Stimulated activated CD8-positive, alpha-beta memory T cell treated with anti-CD3 and anti-CD28 coated beads, Interleukin-7, amount 100 ng/mL, for 4 hours (primary cell): ENCODE data around the gene JMJD1C.
"Not testable (repeated sequence)": the region's sequence is repeated elsewhere in the genome, so short reads cannot be mapped to it uniquely, and the experiment has no call there.

Experiments
- DNase-seq, 2 donors: peaks; one replicate each; pipeline ENCODE4 v3.0.0-alpha.2; 2020; ENCODE audit warnings: low read depth in 2 of 2

Gene JMJD1C

GRCh38 chr10:63409465-63410027, 56.2 kb downstream of the JMJD1C start:
- DNase-seq, result no peak

- no peak for DNase-seq
Observed at GRCh38 chr10:63407136-63407662, 58.6 kb downstream of the JMJD1C start.

DNA sequence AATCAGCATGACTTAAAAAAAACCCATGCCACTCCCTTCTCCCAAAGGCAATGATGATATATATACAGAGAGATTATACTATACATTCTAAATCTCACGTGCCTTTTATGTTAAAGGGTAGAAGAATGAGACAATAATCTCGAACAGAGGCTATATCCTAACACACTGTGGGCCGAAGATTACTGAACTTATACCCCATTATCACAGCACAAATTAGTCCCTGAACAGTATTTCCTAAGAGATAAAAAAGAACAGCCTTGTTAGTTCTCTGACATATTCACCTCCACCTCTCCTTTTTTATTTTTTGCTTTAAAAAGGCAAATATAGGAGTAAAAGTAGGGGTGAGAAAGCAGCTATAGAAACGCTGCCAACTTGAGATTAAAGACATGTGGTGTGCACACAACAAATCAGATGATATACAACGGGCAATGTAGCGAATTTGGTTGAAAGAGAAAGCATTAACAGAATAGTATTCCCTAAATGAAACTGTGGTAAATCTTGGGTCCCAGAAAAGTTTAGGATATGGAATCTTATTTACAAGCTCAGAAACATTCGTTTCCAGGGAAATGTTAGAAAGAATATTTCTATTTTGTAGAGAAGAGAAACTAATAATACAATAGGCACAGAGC, 69.5 kb downstream of the JMJD1C start:
- no peak for DNase-seq

DNA sequence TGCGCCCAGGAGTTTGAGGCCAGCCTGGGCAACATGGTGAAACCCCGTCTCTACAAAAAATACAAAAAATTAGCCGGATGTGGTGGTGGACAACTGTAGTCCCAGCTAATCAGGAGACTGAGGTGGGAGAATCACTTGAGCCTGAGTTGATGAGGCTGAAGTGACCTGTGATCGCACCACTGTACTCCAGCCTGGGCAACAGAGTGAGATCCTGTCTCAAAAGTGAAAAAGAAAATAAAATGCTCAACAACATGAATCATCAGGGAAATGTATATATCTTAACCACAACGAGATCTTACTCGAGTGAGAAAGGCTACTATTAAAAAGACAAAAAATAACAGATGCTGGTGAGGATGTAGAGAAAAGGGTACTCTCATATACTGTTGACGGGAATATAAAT, 72.7 kb downstream of the JMJD1C start:
- DNase-seq, result no peak

DNA sequence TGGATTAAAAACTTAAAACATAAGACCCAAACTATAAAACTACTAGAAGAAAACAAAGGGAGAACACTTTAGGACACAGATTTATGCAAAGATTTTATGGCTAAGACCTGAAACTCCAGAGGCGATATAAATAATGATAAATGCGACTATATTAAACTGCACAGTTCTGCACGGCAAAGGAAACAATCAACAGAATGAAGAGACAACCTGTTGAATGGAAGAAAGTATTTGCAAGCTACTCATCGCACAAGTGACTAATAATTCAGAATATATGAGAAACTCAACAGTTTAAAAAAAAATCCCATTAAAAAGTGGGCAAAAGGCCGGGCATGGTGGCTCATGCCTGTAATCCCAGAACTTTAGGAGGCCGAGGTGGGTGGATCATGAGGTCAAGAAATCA, 73.6 kb downstream of the JMJD1C start:
- DNase-seq, result no peak

DNA sequence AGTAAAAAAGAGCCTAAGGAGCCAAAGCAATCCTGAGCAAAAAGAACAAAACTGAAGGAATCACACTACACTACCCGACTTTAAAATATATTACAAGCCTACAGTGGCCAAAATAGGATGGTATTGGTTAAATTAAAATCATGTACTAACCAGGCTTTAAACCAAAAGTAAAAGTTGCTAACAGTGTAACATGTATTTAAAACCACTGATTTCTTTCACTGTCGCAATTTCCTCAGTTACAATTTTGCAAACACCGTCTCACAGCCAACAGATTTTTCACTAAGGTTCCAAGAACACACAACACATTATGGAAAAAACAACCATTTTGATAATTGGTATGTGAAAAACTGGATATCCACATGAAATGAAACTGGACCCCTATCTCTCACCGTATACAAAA, 74.0 kb downstream of the JMJD1C start:
- DNase-seq, result no peak

DNA sequence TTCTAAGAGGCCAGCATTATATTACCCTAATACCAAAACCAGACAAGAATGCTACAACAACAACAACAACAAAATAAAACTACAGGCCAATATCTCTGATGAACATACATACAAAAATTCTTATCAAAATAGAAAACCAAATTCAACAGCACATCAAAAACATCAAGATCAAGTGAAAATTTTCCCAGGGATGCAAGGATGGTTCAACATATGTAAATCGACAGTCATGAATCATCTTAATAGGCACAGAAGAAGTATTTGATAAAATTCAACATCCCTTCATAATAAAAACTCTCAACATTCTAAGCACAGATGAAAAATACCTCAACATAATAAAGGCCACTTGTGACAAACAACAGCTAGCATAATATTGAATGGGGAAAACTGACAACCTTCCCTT, 75.3 kb downstream of the JMJD1C start:
- no peak for DNase-seq

- no peak for DNase-seq
Observed at GRCh38 chr10:63388421-63389031, 77.3 kb downstream of the JMJD1C start.

- DNase-seq, result no peak
Observed at GRCh38 chr10:63385254-63385653, 80.5 kb downstream of the JMJD1C start.

GRCh38 chr10:63384675-63385074, 81.1 kb downstream of the JMJD1C start:
- no peak for DNase-seq

DNA sequence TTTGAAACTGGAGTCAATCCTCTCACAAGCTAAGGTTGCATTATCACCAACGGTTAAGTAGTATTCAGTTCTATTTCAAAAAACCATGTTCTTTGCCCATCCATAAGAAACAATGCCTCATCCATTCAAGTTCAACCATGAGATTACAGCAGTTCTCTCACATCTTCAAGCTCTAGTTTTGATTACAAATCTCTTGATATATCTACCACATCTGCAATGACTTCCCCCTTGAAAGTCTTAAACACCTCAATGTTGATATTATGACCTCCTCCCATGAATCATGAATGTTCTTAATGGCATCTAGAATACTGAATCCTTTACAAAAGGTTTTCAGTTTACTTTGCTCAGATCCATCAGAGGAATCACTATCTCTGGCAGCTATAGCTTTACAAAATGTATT, 81.8 kb downstream of the JMJD1C start:
- DNase-seq, result no peak

GRCh38 chr10:63383141-63383540, 82.6 kb downstream of the JMJD1C start:
- no peak for DNase-seq

DNA sequence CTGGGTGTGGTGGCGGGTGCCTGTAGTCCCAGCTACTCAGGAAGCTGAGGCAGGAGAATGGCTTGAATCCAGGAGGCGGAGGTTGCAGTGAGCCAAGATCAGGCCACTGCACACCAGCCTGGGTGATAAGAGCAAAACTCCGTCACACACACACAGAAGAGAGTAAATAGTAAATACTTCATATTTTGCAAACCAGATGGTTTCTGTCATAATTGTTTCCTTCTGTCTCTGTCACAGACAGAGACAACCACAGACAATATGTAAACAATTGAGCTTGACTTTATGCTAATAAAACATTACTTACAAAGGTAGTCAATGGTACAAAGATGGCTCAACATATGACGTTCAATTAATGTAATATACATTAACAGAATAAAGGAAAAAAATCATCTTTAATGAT, 83.7 kb downstream of the JMJD1C start:
- no peak for DNase-seq

DNA sequence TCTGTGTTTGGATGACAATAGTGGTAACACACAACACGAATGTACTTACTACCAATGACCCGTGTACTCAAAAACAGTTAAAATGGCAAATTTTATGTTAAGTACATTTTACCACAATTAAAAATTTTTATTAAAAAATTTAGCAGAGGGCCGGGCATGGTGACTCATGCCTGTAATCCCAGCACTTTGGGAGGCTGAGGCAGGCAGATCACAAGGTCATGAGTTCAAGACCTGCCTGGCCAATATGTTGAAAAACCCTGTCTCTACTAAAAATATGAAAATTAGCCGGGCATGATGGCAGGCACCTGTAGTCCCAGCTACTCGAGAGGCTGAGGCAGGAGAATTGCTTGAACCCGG, 88.5 kb downstream of the JMJD1C start:
- not testable (repeated sequence) for DNase-seq

DNA sequence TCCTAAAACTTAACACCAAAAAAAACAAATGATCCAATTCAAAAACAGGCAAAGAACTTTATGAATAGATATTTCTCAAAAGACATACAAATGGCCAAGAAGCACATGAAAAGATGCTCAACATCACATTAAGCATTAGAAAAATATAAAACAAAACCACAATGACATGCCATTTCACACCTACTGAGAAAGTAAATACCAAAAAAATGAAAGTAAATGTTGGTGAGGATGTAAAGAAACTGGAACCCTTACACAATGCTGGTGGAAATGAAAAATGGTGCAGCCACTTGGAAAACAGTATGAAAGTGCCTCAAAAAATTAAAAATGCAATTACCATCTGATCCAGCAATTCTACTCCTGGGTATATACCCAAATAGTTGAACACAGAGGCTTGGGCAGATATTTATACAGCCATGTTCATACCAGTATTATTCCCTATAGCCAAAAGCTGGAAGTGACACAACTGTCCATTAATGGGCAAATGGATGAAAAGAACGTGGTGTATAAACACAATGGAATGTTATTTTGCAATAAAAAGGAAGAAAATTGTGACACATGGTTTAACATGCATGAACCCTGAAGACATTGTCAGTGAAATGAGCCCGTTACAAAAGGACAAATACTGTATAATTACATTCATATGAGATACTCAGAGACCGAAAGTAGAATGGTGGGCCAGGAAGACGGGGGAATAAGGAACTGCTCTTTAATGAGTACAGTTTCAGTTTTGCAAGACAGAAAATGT, 89.0 kb downstream of the JMJD1C start:
- no peak for DNase-seq

- no peak for DNase-seq
Observed at GRCh38 chr10:63375859-63376258, 89.9 kb downstream of the JMJD1C start.

DNA sequence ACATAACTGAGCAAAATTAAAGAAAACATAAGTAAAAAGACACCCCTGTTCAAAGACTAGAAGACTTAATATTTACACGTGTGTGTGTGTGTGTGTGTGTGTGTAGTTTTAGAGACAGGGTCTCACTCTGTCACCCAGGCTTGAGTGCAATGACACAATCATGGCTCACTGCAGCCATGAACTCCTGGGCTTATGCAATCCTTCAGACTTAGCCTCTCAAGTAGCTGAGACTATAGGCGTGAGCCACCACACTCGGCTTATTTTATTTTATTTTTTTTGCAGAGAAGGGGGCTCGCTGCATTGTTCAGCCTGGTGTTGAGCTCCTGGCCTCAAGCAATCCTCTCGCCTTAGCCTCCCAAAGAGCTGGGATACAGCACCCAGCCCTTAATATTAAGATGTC, 90.3 kb downstream of the JMJD1C start:
- DNase-seq, result no peak

DNA sequence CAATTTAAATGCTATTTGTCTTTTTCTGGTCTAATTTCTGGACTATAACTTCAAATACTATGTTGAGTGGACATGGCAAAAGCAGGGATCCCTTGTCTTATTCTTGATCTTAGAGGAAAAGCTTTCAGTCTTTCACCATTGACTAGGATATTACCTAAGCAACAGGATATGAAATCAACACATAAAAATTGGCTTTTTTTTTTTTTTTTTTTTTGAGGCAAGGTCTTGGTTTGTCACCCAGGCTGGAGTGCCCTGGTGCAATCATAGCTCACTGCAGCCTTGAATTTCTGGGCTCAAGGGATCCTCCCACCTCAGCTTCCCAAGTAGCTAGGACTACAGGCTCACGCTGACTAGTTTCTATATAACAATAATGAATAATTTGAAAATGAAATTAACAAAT, 90.8 kb downstream of the JMJD1C start:
- DNase-seq, result no peak

GRCh38 chr10:63373176-63373575, 92.6 kb downstream of the JMJD1C start:
- DNase-seq, result no peak

DNA sequence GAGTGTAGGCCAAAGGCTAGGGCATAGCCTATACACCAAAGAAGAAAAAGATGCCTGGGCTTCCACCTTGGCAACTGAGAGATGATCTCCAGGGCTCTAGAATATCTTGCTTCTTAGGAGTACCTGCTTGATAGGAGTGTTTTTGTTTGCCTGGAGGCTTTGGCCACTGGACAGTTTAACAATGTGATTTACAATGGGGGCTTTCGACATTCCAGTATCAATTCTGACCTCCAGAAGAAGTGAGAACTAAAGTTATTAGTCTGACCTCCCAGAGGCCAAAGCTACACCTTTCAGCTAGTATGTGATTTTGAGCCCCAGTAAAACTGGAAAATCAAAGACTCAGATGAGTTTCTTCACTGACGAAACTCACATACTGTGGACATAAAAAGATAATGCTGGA, 96.1 kb downstream of the JMJD1C start:
- DNase-seq, result no peak

GRCh38 chr10:63368365-63368764, 97.4 kb downstream of the JMJD1C start:
- no peak for DNase-seq

DNA sequence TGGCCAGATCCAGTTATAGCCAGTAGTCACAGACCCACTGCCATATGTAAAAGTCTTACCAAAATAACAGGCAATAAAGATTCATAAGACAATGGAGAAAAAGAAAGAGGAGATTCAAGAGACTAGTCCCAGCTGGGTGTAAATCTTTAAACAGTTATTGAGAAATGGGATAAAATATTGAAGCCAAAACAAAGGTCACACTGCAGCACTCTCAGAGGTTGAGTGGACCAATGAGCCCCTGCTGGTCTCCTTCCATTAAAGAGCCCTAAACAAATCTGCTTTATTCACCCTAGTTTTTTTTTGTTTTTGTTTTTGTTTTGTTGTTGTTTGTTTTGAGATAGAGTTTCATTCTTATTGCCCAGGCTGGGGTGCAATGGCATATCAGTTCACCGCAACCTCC, 98.8 kb downstream of the JMJD1C start:
- no peak for DNase-seq
